ENCODE measurements around the gene HFE.

HFE gene

GRCh38 chr6:26141378-26141904 is 54.2 kb downstream of the HFE start:
- DNase-seq = no peak

- no peak for DNase-seq
Measured at GRCh38 chr6:26142026-26142425, 54.8 kb downstream of the HFE start.
